ENCODE data around the gene LOXL3.

DNA sequence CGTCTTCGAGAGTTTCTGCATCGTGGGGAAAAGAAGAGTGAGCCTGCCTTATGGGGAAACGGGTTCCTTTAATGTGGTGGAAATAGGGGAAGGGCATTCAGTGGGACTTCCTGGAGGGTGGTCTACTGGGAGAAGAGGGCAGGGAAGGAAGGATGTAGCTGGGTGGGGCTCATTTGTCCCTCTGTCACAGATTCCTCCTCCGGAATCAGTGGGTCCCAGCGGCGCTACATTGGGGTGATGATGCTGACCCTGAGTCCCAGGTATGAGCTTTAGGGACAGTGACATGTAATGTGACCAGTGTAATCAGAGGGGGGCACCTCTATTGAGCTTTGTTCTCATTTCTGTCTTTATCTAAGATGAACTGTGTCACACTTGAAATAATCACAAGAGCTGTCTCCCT lies 22.1 kb downstream of the LOXL3 start:
- TF ChIP-seq, protein P1, sequence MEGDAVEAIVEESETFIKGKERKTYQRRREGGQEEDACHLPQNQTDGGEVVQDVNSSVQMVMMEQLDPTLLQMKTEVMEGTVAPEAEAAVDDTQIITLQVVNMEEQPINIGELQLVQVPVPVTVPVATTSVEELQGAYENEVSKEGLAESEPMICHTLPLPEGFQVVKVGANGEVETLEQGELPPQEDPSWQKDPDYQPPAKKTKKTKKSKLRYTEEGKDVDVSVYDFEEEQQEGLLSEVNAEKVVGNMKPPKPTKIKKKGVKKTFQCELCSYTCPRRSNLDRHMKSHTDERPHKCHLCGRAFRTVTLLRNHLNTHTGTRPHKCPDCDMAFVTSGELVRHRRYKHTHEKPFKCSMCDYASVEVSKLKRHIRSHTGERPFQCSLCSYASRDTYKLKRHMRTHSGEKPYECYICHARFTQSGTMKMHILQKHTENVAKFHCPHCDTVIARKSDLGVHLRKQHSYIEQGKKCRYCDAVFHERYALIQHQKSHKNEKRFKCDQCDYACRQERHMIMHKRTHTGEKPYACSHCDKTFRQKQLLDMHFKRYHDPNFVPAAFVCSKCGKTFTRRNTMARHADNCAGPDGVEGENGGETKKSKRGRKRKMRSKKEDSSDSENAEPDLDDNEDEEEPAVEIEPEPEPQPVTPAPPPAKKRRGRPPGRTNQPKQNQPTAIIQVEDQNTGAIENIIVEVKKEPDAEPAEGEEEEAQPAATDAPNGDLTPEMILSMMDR (IDR thresholded peaks at IDR 0.05): no peak
- no peak for TF ChIP-seq POLR2A (IDR thresholded peaks at IDR 0.05)
